HG03575 (cell line): ENCODE measurements around the gene SPEM3.

Experiments used
- ATAC-seq: cut with Tn5 transposase; IDR thresholded peaks from one replicate; pipeline ENCODE4 v1.9.1; 2021; ENCODE audit not compliant: unreplicated experiment, insufficient number of reproducible peaks, low FRiP score; ENCODE audit errors: extremely low read depth

SPEM3 gene

GRCh38 chr17:7403043-7403726 is 25.5 kb upstream of the SPEM3 start:
- no peak for ATAC-seq

- ATAC-seq, result peak; percentile 16
Measured at GRCh38 chr17:7403727-7403976, 25.0 kb upstream of the SPEM3 start.

- peak; percentile 79 for ATAC-seq
Measured at GRCh38 chr17:7403977-7404736, 24.5 kb upstream of the SPEM3 start, which contains the start of gene TMEM256. TMEM256 (minus strand) TSS chr17:7404097; CDS start chr17:7404084, 13 bp downstream.

- ATAC-seq, result no peak
Measured at GRCh38 chr17:7404737-7405349, 23.8 kb upstream of the SPEM3 start.

- no peak for ATAC-seq
Measured at GRCh38 chr17:7405350-7406234, 23.1 kb upstream of the SPEM3 start.

GRCh38 chr17:7406235-7406825 is 22.3 kb upstream of the SPEM3 start:
- ATAC-seq, result no peak

- ATAC-seq, result no peak
Measured at GRCh38 chr17:7407082-7407481, 21.6 kb upstream of the SPEM3 start.

- ATAC-seq, result no peak
Measured at GRCh38 chr17:7407485-7408251, 21.0 kb upstream of the SPEM3 start, which contains the start of gene NLGN2. NLGN2 (plus strand) TSS chr17:7407845; CDS start chr17:7408256, 411 bp downstream.

- ATAC-seq, result no peak
Measured at GRCh38 chr17:7408252-7408727, 20.4 kb upstream of the SPEM3 start.

- no peak for ATAC-seq
Measured at GRCh38 chr17:7408863-7409262, 19.8 kb upstream of the SPEM3 start.

- ATAC-seq, result no peak
Measured at GRCh38 chr17:7409716-7410115, 18.9 kb upstream of the SPEM3 start.

- no peak for ATAC-seq
Measured at GRCh38 chr17:7410634-7411426, 17.8 kb upstream of the SPEM3 start.

- ATAC-seq, result no peak
Measured at GRCh38 chr17:7411427-7411750, 17.3 kb upstream of the SPEM3 start.

- ATAC-seq, result no peak
Measured at GRCh38 chr17:7413346-7413985, 15.2 kb upstream of the SPEM3 start.

- ATAC-seq, result no peak
Measured at GRCh38 chr17:7414837-7415236, 13.8 kb upstream of the SPEM3 start.

GRCh38 chr17:7415784-7416183 is 12.9 kb upstream of the SPEM3 start:
- ATAC-seq, result no peak

GRCh38 chr17:7416323-7416722 is 12.3 kb upstream of the SPEM3 start:
- ATAC-seq, result no peak
